Activated B cell treated with CpG ODN at 0.5 μM for 24 hours (primary cell): ENCODE data around the gene HBS1L. TPM values are rescaled to one million over a fixed set of nuclear protein-coding genes. Genes with fewer than 3 reads are reported as not detected.
A peak's percentile ranks its signal among the peaks of the same experiment; 100 is the strongest.

Source experiments
- ATAC-seq: fragments of 200-7000 bp; cut with Tn5 transposase; one replicate; pipeline ENCODE4 v1.10.0; 2021; ENCODE audit warnings: low read depth, mild to moderate bottlenecking, moderate library complexity
- CTCF ChIA-PET: fragments of 350-600 bp; sonication (Branson Sonifier 250); formaldehyde crosslinking; loops from one replicate; lab custom pipeline; 2021; ENCODE audit warnings: antibody characterized with exemption; lab: Charles Lee
- POLR2A ChIA-PET: fragments of 350-600 bp; sonication (Branson Sonifier 250); formaldehyde crosslinking; loops from one replicate; lab custom pipeline; 2021; ENCODE audit warnings: antibody characterized with exemption; lab: Charles Lee
- DNase-seq: peaks from one replicate; pipeline ENCODE4 v3.0.0; 2022
- H3K27ac Mint-ChIP-seq: one replicate; pipeline ENCODE4 v1.8.0; 2020; ENCODE audit warnings: mixed read lengths
- H3K27me3 Mint-ChIP-seq: one replicate; pipeline ENCODE4 v1.8.0; 2021; ENCODE audit warnings: mixed read lengths
- H3K36me3 Mint-ChIP-seq: one replicate; pipeline ENCODE4 v1.8.0; 2021; ENCODE audit warnings: low read depth, mixed read lengths
- H3K4me1 Mint-ChIP-seq: one replicate; pipeline ENCODE4 v1.8.0; 2021; ENCODE audit warnings: mixed read lengths
- H3K4me3 Mint-ChIP-seq: one replicate; pipeline ENCODE4 v1.8.0; 2020; ENCODE audit warnings: mild to moderate bottlenecking, mixed read lengths
- H3K9me3 Mint-ChIP-seq: one replicate; pipeline ENCODE4 v1.8.0; 2020; ENCODE audit warnings: mixed read lengths
- CTCF ChIP-seq: fragments of 200-600 bp; IDR thresholded peaks from one replicate; pipeline ENCODE4 v1.8.0; 2022; ENCODE audit warnings: antibody characterized with exemption, mild to moderate bottlenecking
- intact Hi-C: fragments of 100-400 bp; cut with micrococcal nuclease; formaldehyde crosslinking; loops from one replicate; pipeline ENCODE4 v1.15.1; 2024
- total RNA-seq: library from RNA; stranded (reverse); gene quantifications from 2 replicates; pipeline ENCODE4 v1.2.3, GENCODE V29; 2022

Gene HBS1L
- total RNA-seq, 1 donor from 2014 or later, result 67.5 TPM

DNA sequence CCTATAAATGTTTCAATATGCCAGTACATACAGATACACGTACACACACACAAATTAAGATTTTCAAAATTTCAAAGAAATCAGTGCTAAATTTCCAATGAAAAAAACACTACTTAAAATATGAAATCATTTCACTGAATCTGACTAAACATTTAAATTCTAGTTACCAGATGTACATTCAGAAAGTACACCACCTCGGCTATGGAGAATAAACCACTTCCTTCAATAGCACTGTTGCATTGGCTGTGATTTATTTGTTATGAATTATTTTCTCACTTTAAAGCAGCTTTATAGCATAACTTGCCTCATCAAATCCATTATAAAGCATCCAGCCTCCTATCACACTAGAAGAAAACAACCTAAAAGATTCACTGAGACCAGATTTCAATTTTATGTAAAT lies 36.6 kb downstream of the HBS1L start:
- DNase-seq (no peak), ATAC-seq (no peak)
- intact Hi-C loops, result loop anchor here (2.0 kb wide), 1 partner anchor 15 kb away; no protein-coding TSS in a partner anchor
- H3K27me3 Mint-ChIP-seq, result no peaks in the 10 kb centered on the region
- TF ChIP-seq CTCF, result no peak
- CTCF ChIA-PET, result no interaction called here
- POLR2A ChIA-PET, result no interaction called here
- no peak overlapping the region for H3K27ac Mint-ChIP-seq
- H3K36me3 Mint-ChIP-seq, result peaks cover 13% of the 10 kb centered on the region
- H3K9me3 Mint-ChIP-seq, result no peaks in the 10 kb centered on the region
- H3K4me3 Mint-ChIP-seq, result no peak overlapping the region
- peaks cover 16% of the 10 kb centered on the region for H3K4me1 Mint-ChIP-seq

DNA sequence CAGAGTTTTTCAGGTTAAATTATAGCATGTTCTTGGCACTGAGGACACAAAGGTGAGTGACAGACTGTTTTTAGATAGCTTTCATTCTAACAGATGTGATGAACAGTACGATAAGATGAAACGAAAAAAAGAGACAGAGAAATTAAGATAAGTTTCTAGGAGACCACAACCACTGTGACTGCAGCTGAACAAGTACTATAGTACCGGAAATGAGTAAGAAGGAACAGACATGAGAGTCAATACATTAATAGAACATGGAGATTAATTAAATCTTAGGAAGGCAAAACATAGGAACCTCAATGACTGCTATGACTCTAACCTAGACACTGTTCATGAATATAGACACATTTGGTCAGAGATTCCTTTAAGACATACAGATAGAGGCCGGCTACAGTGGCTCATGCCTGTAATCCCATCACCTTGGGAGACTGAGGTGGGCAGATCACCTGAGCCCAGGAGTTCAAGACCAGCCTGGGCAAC lies 40.2 kb downstream of the HBS1L start:
- Mint-ChIP-seq H3K4me1 (peaks cover 19% of the 10 kb centered on the region), H3K27ac (peak overlapping the region; percentile 36), H3K36me3 (peaks cover 16% of the 10 kb centered on the region), H3K4me3 (no peak overlapping the region), H3K27me3 (no peaks in the 10 kb centered on the region), H3K9me3 (no peaks in the 10 kb centered on the region)
- POLR2A ChIA-PET, result interaction anchor here (0.5 kb wide), 1 partner anchor 766 kb away, joined by 5 read pairs; no protein-coding TSS in a partner anchor
- ATAC-seq, result peak; percentile 28
- DNase-seq, result no peak
- no peak for TF ChIP-seq CTCF
- intact Hi-C loops, result no loop called here
- CTCF ChIA-PET, result no interaction called here

DNA sequence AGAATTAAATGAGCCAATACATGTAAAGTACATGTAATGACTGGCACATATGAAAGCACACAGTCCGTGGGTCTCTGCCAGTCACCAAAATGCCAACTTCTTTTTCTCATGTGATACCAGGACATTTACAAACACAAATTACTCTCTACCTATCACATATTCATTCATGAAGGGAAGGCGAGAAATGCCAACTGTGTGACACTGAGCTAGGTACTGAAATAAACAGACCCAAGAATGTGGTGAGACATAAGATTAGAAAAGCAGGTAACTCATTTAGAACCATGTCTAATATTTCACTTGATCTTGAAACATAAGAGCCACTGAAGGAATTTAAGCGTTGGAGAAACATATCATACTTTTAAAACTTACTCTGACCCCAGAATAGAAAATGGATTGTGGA lies 41.4 kb downstream of the HBS1L start:
- H3K27ac Mint-ChIP-seq, result no peak overlapping the region
- peaks cover 13% of the 10 kb centered on the region for H3K36me3 Mint-ChIP-seq
- H3K27me3 Mint-ChIP-seq, result no peaks in the 10 kb centered on the region
- TF ChIP-seq CTCF, result no peak
- H3K4me1 Mint-ChIP-seq, result peaks cover 30% of the 10 kb centered on the region
- intact Hi-C loops, result no loop called here
- ChIA-PET CTCF (interaction anchor here (1.0 kb wide), 1 partner anchor 15 kb away, joined by 3 read pairs; no protein-coding TSS in a partner anchor), POLR2A (no interaction called here)
- DNase-seq, result no peak
- no peak for ATAC-seq
- no peak overlapping the region for H3K4me3 Mint-ChIP-seq
- H3K9me3 Mint-ChIP-seq, result no peaks in the 10 kb centered on the region

GRCh38 chr6:135012764-135013163 lies 41.9 kb downstream of the HBS1L start:
- ATAC-seq (no peak), DNase-seq (no peak)
- H3K27me3 Mint-ChIP-seq, result no peaks in the 10 kb centered on the region
- no peak overlapping the region for H3K4me3 Mint-ChIP-seq
- CTCF ChIA-PET, result interaction anchor here (1.0 to 1.1 kb wide), 2 partner anchors 11 to 15 kb away, joined by 3 read pairs; no protein-coding TSS in a partner anchor
- H3K36me3 Mint-ChIP-seq, result peaks cover 13% of the 10 kb centered on the region
- no peak for TF ChIP-seq CTCF
- POLR2A ChIA-PET, result no interaction called here
- H3K27ac Mint-ChIP-seq, result no peak overlapping the region
- H3K9me3 Mint-ChIP-seq, result no peaks in the 10 kb centered on the region
- peaks cover 34% of the 10 kb centered on the region for H3K4me1 Mint-ChIP-seq
- intact Hi-C loops, result no loop called here

GRCh38 chr6:135012349-135012748 lies 42.3 kb downstream of the HBS1L start:
- Mint-ChIP-seq H3K27me3 (no peaks in the 10 kb centered on the region), H3K4me1 (peaks cover 37% of the 10 kb centered on the region), H3K4me3 (no peak overlapping the region), H3K36me3 (peaks cover 13% of the 10 kb centered on the region), H3K9me3 (no peaks in the 10 kb centered on the region), H3K27ac (no peak overlapping the region)
- CTCF ChIA-PET, result interaction anchor here (1.0 to 1.1 kb wide), 2 partner anchors 11 to 15 kb away, joined by 3 read pairs; no protein-coding TSS in a partner anchor
- POLR2A ChIA-PET, result no interaction called here
- DNase-seq, result no peak
- no peak for ATAC-seq
- intact Hi-C loops, result no loop called here
- TF ChIP-seq CTCF, result no peak
